GM12801 (cell line): ENCODE data around the gene S100G.

Experiments
- CTCF ChIP-seq: IDR thresholded peaks from one replicate; pipeline ENCODE4 v1.5.1; 2011; ENCODE audit warnings: control low read depth; ENCODE audit not compliant: insufficient read length; ENCODE audit errors: extremely low read depth

S100G gene

GRCh38 chrX:16665089-16665488 is 15.1 kb downstream of the S100G start:
- TF ChIP-seq CTCF = no peak

DNA sequence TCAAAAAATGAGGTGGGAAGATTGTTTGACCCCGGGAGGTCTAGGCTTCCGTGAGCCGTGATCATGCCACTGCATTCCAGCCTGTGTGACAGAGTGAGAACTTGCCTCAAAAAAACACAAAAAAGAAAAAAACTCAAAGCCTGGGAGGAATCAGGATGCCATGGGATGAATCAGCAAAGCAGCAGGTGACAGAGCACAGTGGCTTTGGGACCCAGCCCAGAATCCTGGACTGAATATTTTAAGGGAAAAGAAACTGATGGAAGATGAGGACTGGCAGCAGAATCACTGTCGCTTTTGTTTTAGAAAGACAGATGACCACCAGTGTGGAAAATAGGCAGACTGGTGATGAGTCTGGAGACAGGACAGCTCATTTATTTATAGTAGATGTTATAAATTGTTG is 16.6 kb downstream of the S100G start:
- no peak for TF ChIP-seq CTCF

DNA sequence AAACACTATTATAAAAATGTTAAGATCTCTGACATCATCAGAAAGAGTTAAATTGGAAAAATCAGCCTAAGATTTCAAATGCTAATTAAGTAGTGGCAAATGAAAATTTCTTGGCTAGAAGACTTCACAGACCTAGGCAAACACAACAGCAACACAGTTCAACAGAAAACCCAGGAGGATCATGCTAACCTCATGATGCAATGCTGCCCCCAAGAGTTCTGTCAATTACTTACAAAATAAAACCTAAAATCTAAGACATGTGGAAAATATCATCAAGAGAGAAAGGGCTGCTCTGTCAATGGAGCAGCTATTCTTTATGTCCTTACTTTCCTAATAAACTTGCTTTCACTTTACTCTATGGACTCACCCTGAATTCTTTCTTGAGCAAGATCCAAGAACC is 21.0 kb downstream of the S100G start:
- no peak for TF ChIP-seq CTCF

- no peak for TF ChIP-seq CTCF
Observed at GRCh38 chrX:16678689-16679088, 28.7 kb downstream of the S100G start.

GRCh38 chrX:16683007-16683664 is 33.2 kb downstream of the S100G start:
- TF ChIP-seq CTCF = no peak

DNA sequence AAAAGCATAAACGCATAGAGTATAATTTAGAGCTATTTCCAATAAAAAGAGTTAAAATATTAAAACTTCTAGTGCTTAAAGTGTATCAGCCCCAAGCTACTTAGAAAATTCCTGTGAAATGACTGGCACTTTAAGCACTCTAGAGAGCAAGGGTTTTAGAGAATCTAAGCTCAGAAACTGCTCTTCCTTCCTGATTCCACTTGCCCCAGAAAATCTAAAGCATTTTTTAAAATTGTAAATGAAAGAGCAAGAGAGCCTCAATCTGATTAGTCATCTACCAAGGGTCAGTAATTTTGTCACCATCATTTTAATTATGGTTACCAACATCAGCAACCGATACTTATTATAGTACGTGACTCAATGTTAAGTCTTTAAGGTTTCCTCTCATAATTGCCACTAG is 37.6 kb downstream of the S100G start:
- no peak for TF ChIP-seq CTCF

DNA sequence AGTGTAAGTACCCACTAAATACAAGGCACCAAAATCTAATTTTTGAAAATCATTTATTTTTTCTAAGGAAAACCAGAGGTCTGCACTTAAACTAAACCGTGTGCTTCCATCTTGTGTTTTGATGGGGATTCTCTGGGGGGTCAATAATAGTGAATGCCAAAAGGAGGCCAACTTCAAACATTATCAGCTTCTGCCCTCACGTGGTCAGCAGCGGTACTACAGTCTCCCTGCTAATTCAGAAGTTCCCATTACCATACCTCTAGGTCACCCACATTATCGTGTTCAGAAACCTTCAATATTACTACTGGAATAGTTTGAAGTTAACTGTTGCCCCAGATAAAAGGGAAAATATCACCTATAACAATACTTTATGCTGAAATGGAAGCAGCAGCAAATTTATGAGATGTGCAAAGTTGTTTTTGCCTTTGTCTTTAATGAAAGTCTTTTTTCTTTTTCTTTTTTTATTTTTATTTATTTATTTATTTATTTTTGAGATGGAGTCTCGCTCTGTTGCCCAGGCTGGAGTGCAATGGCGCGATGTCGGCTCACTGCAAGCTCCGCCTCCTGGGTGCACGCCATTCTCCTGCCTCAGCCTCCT is 45.2 kb downstream of the S100G start:
- TF ChIP-seq CTCF = no peak

DNA sequence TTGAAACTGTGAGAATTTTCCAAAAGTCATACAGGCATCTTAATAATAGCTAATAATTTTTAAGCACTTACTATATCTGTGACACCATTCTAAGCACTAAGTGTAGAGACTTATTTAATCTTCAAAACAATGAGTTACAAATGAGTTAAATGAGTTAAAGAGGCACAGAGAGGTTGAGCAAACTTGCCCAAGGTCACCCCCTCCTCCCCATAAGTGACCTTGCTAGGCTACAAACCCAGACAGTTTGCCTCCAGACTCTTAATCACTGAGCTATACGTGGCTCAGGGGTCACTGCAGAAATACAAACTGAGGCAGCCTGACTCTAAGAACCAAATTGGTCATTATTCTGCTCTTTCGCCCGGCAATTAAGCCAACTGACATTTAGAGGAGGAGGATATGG is 47.0 kb downstream of the S100G start:
- TF ChIP-seq CTCF = no peak
